Right cardiac atrium (tissue), 5 donors: Measurements from ENCODE around the gene RGMB. TPM values are rescaled to one million over a fixed set of nuclear protein-coding genes. Genes with fewer than 3 reads are reported as not detected.

Experiments
- ATAC-seq, 2 donors: fragments of 200-7000 bp; cut with Tn5 transposase; one replicate each; pipeline versions ENCODE4 v1.8.0 to v1.9.1; 2020; ENCODE audit warnings: moderate library complexity in 2 of 2, mild to moderate bottlenecking in 1 of 2
- DNase-seq, 3 donors: peaks; one replicate each; pipeline ENCODE4 v3.0.0-alpha.2; 2020
- H3K27ac ChIP-seq: one replicate; pipeline ENCODE4 v1.5.1; 2013; ENCODE audit warnings: mild to moderate bottlenecking, low read length, control low read depth, moderate library complexity
- H3K27me3 ChIP-seq: one replicate; pipeline ENCODE4 v1.6.1; 2013; ENCODE audit not compliant: control insufficient read depth, insufficient read depth
- H3K4me1 ChIP-seq: one replicate; pipeline ENCODE4 v1.6.1; 2013; ENCODE audit warnings: low read length; ENCODE audit not compliant: control insufficient read depth, insufficient read depth
- H3K4me3 ChIP-seq: one replicate; pipeline ENCODE4 v1.5.1; 2013; ENCODE audit warnings: low read length, control low read depth
- H3K9me3 ChIP-seq: one replicate; pipeline ENCODE4 v1.6.1; 2013; ENCODE audit warnings: low read length; ENCODE audit not compliant: control insufficient read depth
- WGBS: extraction: QIAGEN DNeasy Blood & Tissue Kit; methylation state at CpG from one replicate; pipeline ENCODE4 v1.1.7; 2013; 5-methylcytosine and 5-hydroxymethylcytosine counted together
- intact Hi-C, 4 donors: fragments of 100-400 bp; cut with DNase I; formaldehyde crosslinking; loops; one replicate each; pipeline versions ENCODE4 v1.11.0 to v1.14.0; 2022 to 2023
- polyA plus RNA-seq: library from polyadenylated mRNA; stranded (reverse); fragments of 200-250 nt; gene quantifications from one replicate; pipeline ENCODE4 v1.2.3, GENCODE V29; 2013
- total RNA-seq, 4 donors: library from RNA; stranded (reverse); fragmentation: NEBNext Ultra II Directional; extraction: Animal tissue kit (Norgen Biotek cat#: 25700); gene quantifications; one replicate each; pipeline ENCODE4 v1.2.1, GENCODE V29; 2021
- donor health status: healthy with polysubstance abuse.
- donor health status: DM: no; HTN: yes; CAD: no.
- donor health status: DM: no; HTN: no; CAD: no.
- donor health status: DM: no; HTN: yes; CAD: no; lungs with severe emphysema.
- donor health status: DM: yes; HTN: yes; CAD: no.

The RGMB gene
- total and polyA plus RNA-seq, 5 donors: 6.5 to 17.7 (median 16.0) TPM

GRCh38 chr5:98798371-98798770, 24.9 kb downstream of the RGMB start:
- Histone ChIP-seq H3K4me3 (no peak overlapping the region), H3K9me3 (no peaks in the 10 kb centered on the region), H3K27me3 (no peaks in the 10 kb centered on the region), H3K4me1 (no peaks in the 10 kb centered on the region), H3K27ac (no peak overlapping the region)
- intact Hi-C loops: no loop called here
- 38% methylated on average over 1 of the region's 1 CpG for WGBS
- ATAC-seq (no peak), DNase-seq (no peak)

DNA sequence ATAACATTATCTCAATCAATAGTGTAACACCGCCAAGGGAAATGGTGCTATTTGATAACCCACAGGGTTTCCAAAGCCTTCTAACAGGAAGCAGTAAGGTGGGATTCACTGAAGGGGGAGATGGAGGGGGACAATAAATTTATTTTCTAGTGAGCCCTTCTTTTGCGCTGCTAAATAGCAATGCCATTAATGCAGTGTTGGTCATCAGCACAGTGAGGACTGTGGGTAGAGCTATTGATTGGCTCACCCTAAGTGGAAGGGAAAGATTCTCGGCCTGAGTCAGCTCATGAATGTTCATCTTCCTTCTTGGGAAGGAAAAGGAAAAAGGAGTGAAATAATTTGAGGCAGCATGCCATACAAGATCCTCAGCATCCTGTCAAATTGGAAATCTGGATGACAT, 25.4 kb downstream of the RGMB start:
- intact Hi-C loops: no loop called here
- no peaks in the 10 kb centered on the region for H3K27me3 ChIP-seq
- no peak overlapping the region for H3K4me3 ChIP-seq
- no peaks in the 10 kb centered on the region for H3K9me3 ChIP-seq
- WGBS: 74% methylated on average over 3 of the region's 3 CpGs
- DNase-seq (no peak), ATAC-seq (no peak)
- no peaks in the 10 kb centered on the region for H3K4me1 ChIP-seq
- no peak overlapping the region for H3K27ac ChIP-seq

DNA sequence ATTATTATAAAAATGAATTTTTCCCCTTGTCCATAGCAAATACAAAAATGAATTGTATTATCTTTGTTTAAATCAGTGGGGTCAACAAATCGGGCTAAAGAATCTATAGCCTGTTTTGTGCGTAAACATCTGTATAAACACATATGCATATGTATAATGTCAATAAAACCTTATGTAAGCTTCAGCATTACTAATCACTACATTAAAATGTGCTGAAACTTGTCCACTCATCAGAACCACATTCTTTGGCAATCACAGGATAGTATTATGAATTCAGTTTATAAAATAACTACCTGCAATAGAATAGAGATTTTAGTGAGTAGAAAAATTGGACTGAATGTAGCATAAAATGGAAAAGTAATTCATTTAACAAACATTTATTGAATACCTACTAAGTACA, 30.6 kb downstream of the RGMB start:
- Histone ChIP-seq H3K4me3 (no peak overlapping the region), H3K9me3 (no peaks in the 10 kb centered on the region), H3K4me1 (no peaks in the 10 kb centered on the region), H3K27ac (no peak overlapping the region), H3K27me3 (no peaks in the 10 kb centered on the region)
- DNase-seq (no peak), ATAC-seq (no peak)
- WGBS: 97% methylated on average over 2 of the region's 2 CpGs
- intact Hi-C loops: no loop called here

GRCh38 chr5:98805070-98805469, 31.6 kb downstream of the RGMB start:
- intact Hi-C loops: no loop called here
- no peak for DNase-seq
- Histone ChIP-seq H3K4me1 (no peaks in the 10 kb centered on the region), H3K4me3 (no peak overlapping the region), H3K9me3 (no peaks in the 10 kb centered on the region), H3K27me3 (no peaks in the 10 kb centered on the region), H3K27ac (no peak overlapping the region)
- ATAC-seq: no peak
- WGBS: 53% methylated on average over 1 of the region's 1 CpG

DNA sequence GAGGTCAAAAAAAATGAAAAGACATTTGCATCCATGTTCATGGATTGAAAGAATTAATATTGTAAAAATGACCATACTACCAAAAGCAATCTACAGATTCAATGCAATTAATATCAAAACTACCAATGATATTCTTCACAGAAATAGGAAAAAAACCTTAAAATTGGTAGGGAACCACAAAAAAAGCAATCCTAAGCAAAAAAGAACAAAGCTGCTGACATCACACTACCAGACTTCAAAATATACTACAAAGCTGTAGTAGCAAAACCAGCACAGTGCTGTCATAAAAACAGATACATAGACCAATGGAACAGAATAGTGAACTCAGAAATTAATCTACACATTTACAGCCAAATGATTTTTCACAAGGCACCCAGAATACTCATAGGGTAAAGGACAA, 34.3 kb downstream of the RGMB start:
- Histone ChIP-seq H3K9me3 (no peaks in the 10 kb centered on the region), H3K4me3 (no peak overlapping the region), H3K27me3 (no peaks in the 10 kb centered on the region), H3K4me1 (no peaks in the 10 kb centered on the region), H3K27ac (no peak overlapping the region)
- DNase-seq (no peak), ATAC-seq (no peak)
- intact Hi-C loops: no loop called here

DNA sequence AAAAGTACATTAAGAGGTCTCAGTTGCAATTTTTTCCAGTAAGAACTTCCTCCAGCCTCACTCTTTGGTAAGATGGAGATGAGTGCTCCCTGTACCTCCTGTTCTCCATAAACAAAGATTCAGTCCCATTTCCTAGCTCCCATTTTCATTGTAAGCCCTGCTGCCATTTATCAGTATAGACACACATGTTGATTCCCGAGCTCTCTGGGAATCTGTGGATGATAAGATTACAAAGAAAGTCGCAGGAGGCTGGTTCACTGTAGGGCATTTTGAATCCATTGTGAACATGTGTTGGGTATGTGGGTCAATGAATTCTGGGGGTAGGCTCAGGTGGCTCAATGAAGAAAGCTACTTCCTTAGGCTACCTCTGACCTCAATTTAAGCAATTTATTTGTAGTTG, 36.7 kb downstream of the RGMB start:
- intact Hi-C loops: no loop called here
- 24% methylated on average over 2 of the region's 2 CpGs for WGBS
- H3K27me3 ChIP-seq: no peaks in the 10 kb centered on the region

DNA sequence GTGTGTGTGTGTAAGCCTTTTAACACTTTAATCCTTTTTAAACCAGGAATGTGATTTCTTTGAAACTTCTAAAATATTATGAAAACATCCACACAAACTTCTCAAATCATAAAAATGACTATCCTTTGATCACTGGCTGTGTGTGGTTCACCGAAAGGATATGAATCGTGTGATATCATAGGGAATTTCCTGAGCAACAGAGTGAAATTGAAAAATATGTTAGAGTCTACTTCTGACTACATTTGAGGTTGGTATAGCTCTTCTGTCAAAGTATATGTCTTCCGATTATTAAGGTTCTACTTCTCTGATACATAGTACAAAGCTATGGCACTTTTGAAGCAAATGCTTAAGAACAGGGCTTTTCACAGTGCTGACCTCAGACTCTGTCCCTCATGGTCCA, 40.3 kb downstream of the RGMB start:
- H3K9me3 ChIP-seq: no peaks in the 10 kb centered on the region
- H3K4me3 ChIP-seq: no peak overlapping the region
- no peak for ATAC-seq
- WGBS: 89% methylated on average over 3 of the region's 3 CpGs
- H3K4me1 ChIP-seq: no peaks in the 10 kb centered on the region
- H3K27me3 ChIP-seq: no peaks in the 10 kb centered on the region
- H3K27ac ChIP-seq: no peak overlapping the region
- intact Hi-C loops: no loop called here
- no peak for DNase-seq

More for the DNA sequence above, 36.7 kb downstream of the RGMB start:
- no peaks in the 10 kb centered on the region for H3K9me3 ChIP-seq
- H3K4me3 ChIP-seq: no peak overlapping the region
- no peaks in the 10 kb centered on the region for H3K4me1 ChIP-seq
- ATAC-seq (no peak), DNase-seq (no peak)
- H3K27ac ChIP-seq: no peak overlapping the region

DNA sequence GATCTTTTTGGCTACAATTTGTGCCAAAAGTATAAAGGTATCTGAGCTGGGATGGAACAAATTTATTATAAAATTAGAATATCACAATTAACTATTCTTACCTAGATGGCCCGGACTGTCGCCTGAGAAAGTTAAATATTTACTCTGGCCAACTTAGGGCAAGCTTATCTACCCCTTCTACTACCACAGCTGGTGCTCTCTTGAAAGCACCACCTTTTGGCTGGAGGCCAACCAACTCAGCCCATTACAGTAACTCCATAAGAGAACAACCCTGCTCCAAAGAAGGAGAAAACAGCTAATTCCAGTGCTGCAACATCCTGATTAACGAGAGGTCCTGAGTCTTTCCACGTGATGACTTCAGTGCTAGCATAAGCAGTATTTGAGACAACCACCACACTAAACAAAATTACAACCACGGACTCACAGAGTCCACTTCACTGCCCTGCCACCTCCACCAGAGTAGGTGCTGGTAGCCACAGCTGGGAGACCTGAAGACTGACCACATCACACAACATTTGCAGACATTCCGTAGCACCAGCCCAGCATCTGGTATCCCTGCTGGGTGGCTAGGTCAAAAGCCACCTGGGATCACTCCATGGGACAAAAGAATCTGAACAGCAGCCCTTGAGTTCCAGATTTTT, 43.2 kb downstream of the RGMB start:
- H3K9me3 ChIP-seq: no peaks in the 10 kb centered on the region
- no peak overlapping the region for H3K4me3 ChIP-seq
- H3K4me1 ChIP-seq: no peaks in the 10 kb centered on the region
- DNase-seq (peak in 2 of 3 donors; percentile 21 to 62), ATAC-seq (no peak)
- intact Hi-C loops: no loop called here
- WGBS: 68% methylated on average over 6 of the region's 6 CpGs
- no peaks in the 10 kb centered on the region for H3K27me3 ChIP-seq
- H3K27ac ChIP-seq: no peak overlapping the region

DNA sequence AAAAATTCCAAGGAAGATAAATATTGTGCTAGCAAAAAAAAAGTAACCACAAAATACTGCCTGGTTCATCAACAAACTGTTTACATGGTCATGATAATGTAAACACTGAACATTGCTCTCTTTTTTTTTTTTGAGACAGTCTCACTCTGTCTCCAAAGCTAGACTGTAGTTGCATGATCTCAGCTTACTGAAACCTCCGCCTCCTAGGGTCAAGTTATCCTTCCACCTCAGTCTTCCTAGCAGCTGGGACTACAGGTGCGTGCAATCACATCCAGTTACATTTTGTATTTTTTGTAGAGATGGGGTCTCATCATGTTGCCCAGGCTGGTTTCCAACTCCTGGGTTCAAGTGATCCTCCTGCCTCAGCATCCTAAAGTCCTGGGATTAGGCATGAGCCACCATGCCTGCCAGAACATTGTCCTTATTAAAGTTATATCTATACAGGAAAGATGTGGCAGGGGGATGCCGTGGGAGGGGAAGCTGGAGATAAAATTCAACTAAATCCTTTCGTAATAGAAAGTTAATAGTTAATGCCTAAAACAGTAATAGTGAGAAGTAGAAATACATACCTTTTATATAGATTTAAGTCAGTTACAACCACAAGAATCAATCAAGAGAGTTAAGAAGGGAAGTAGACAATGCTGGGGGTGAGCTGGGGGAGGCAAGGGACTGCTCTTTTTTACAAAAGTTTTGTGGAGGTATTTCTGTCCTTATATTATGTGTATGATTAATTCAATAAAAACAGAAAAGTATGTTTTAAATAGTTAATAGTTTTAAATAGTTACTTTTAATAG, 52.3 kb downstream of the RGMB start:
- Histone ChIP-seq H3K4me3 (no peak overlapping the region), H3K4me1 (no peaks in the 10 kb centered on the region), H3K27ac (no peak overlapping the region), H3K27me3 (no peaks in the 10 kb centered on the region), H3K9me3 (no peaks in the 10 kb centered on the region)
- intact Hi-C loops: no loop called here
- no peak for ATAC-seq
- DNase-seq: no peak
- WGBS: 82% methylated on average over 4 of the region's 4 CpGs

- Histone ChIP-seq H3K4me3 (no peak overlapping the region), H3K9me3 (no peaks in the 10 kb centered on the region), H3K27me3 (no peaks in the 10 kb centered on the region), H3K4me1 (no peaks in the 10 kb centered on the region), H3K27ac (no peak overlapping the region)
- DNase-seq (no peak), ATAC-seq (no peak)
- WGBS: 37% methylated on average over 1 of the region's 1 CpG
- intact Hi-C loops: no loop called here
Observed at GRCh38 chr5:98827161-98827560, 53.7 kb downstream of the RGMB start.

DNA sequence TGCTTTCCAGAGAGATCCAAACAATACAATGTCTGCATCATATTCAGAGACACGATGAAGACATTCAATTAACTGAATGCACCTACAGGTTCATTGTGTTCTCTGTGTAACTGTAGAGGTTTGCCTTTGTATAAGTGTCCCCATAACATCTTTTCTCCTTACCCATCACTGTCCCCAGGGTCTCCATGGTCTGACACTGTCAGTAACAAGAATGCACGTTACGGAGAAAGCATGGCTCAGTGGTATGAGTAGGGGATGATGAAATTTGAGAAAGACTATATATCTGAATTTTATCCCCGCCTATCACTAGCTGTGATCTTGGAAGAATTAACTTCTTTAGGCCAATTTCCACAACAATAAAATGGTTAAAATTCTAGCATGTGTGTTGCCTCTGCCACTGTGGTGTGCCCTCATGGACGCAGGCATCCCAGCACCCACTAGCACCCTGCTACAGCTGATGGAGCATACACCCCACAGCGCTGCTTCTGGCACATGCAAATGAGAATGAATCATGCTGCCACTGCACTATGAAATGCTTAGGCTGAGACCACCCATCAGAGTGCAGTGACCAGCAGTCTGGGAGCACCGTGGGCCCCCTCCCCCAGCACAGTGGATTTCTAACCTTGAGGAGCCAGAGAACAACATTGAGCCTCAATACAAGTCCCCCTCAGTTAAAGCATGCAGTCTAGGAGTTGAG, 54.3 kb downstream of the RGMB start:
- intact Hi-C loops: no loop called here
- ATAC-seq (no peak), DNase-seq (no peak)
- no peak overlapping the region for H3K4me3 ChIP-seq
- no peak overlapping the region for H3K27ac ChIP-seq
- H3K9me3 ChIP-seq: no peaks in the 10 kb centered on the region
- no peaks in the 10 kb centered on the region for H3K27me3 ChIP-seq
- H3K4me1 ChIP-seq: no peaks in the 10 kb centered on the region
- 74% methylated on average over 7 of the region's 7 CpGs for WGBS
